ENCODE measurements around the gene EPHB1.

The EPHB1 gene

GRCh38 chr3:134820994-134821393, 25.9 kb downstream of the EPHB1 start:
- TF ChIP-seq REST (IDR thresholded peaks at IDR 0.05; ENCODE audit: insufficient read depth in 1 of 2, low read depth in 2 of 2, low read length in 2 of 2) (no peak), TAF1 (IDR thresholded peaks at IDR 0.05; ENCODE audit: borderline replicate concordance, insufficient read depth, low read length) (no peak), POLR2AphosphoS5 (IDR thresholded peaks at IDR 0.05; ENCODE audit: low read depth, low read length) (no peak), FOXP2 (optimal IDR thresholded peaks at IDR 0.05; ENCODE audit: borderline replicate concordance, extremely low read depth, extremely low read length, insufficient read depth) (no peak), SIN3A (IDR thresholded peaks at IDR 0.05; ENCODE audit: borderline replicate concordance, insufficient read depth, low read length) (no peak)

GRCh38 chr3:134822090-134822489, 27.0 kb downstream of the EPHB1 start:
- TF ChIP-seq TAF1 (IDR thresholded peaks at IDR 0.05; ENCODE audit: borderline replicate concordance, insufficient read depth, low read length) (no peak), FOXP2 (optimal IDR thresholded peaks at IDR 0.05; ENCODE audit: borderline replicate concordance, extremely low read depth, extremely low read length, insufficient read depth) (no peak), REST (IDR thresholded peaks at IDR 0.05; ENCODE audit: insufficient read depth in 1 of 2, low read depth in 2 of 2, low read length in 2 of 2) (no peak)

- no peak for TF ChIP-seq TAF1 (IDR thresholded peaks at IDR 0.05; ENCODE audit: borderline replicate concordance, insufficient read depth, low read length)
- TF ChIP-seq POLR2AphosphoS5 (IDR thresholded peaks at IDR 0.05; ENCODE audit: low read depth, low read length), result no peak
- TF ChIP-seq SIN3A (IDR thresholded peaks at IDR 0.05; ENCODE audit: borderline replicate concordance, insufficient read depth, low read length), result no peak
- TF ChIP-seq REST (IDR thresholded peaks at IDR 0.05; ENCODE audit: insufficient read depth in 1 of 2, low read depth in 2 of 2, low read length in 2 of 2), result no peak
- TF ChIP-seq FOXP2 (optimal IDR thresholded peaks at IDR 0.05; ENCODE audit: borderline replicate concordance, extremely low read depth, extremely low read length, insufficient read depth), result no peak
Observed at GRCh38 chr3:134823679-134824078, 28.6 kb downstream of the EPHB1 start.

GRCh38 chr3:134824791-134825190, 29.7 kb downstream of the EPHB1 start:
- TF ChIP-seq SIN3A (IDR thresholded peaks at IDR 0.05; ENCODE audit: borderline replicate concordance, insufficient read depth, low read length) (no peak), FOXP2 (optimal IDR thresholded peaks at IDR 0.05; ENCODE audit: borderline replicate concordance, extremely low read depth, extremely low read length, insufficient read depth) (no peak), REST (IDR thresholded peaks at IDR 0.05; ENCODE audit: insufficient read depth in 1 of 2, low read depth in 2 of 2, low read length in 2 of 2) (no peak), POLR2AphosphoS5 (IDR thresholded peaks at IDR 0.05; ENCODE audit: low read depth, low read length) (no peak), TAF1 (IDR thresholded peaks at IDR 0.05; ENCODE audit: borderline replicate concordance, insufficient read depth, low read length) (no peak)

- TF ChIP-seq SIN3A (IDR thresholded peaks at IDR 0.05; ENCODE audit: borderline replicate concordance, insufficient read depth, low read length) (no peak), FOXP2 (optimal IDR thresholded peaks at IDR 0.05; ENCODE audit: borderline replicate concordance, extremely low read depth, extremely low read length, insufficient read depth) (no peak), TAF1 (IDR thresholded peaks at IDR 0.05; ENCODE audit: borderline replicate concordance, insufficient read depth, low read length) (no peak), REST (IDR thresholded peaks at IDR 0.05; ENCODE audit: insufficient read depth in 1 of 2, low read depth in 2 of 2, low read length in 2 of 2) (no peak), POLR2AphosphoS5 (IDR thresholded peaks at IDR 0.05; ENCODE audit: low read depth, low read length) (no peak)
Observed at GRCh38 chr3:134827213-134827612, 32.2 kb downstream of the EPHB1 start.

Data from PFSK-1 (cell line).